ENCODE results near the gene NBR1.
"Not testable (repeated sequence)": the region's sequence is repeated elsewhere in the genome, so short reads cannot be mapped to it uniquely, and the experiment has no call there.

Gene NBR1

GRCh38 chr17:43132117-43132516 lies 38.9 kb upstream of the NBR1 start:
- TF ChIP-seq, protein P1, sequence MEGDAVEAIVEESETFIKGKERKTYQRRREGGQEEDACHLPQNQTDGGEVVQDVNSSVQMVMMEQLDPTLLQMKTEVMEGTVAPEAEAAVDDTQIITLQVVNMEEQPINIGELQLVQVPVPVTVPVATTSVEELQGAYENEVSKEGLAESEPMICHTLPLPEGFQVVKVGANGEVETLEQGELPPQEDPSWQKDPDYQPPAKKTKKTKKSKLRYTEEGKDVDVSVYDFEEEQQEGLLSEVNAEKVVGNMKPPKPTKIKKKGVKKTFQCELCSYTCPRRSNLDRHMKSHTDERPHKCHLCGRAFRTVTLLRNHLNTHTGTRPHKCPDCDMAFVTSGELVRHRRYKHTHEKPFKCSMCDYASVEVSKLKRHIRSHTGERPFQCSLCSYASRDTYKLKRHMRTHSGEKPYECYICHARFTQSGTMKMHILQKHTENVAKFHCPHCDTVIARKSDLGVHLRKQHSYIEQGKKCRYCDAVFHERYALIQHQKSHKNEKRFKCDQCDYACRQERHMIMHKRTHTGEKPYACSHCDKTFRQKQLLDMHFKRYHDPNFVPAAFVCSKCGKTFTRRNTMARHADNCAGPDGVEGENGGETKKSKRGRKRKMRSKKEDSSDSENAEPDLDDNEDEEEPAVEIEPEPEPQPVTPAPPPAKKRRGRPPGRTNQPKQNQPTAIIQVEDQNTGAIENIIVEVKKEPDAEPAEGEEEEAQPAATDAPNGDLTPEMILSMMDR (IDR thresholded peaks at IDR 0.05), result no peak
- no peak for DNase-seq (ENCODE audit: low spot score)
- no peak overlapping the region for H3K4me3 ChIP-seq
- no peak overlapping the region for H3K27ac ChIP-seq

GRCh38 chr17:43133439-43133838 lies 37.6 kb upstream of the NBR1 start:
- DNase-seq (ENCODE audit: low spot score); H3K27ac ChIP-seq; H3K4me3 ChIP-seq: not testable (repeated sequence)

DNA sequence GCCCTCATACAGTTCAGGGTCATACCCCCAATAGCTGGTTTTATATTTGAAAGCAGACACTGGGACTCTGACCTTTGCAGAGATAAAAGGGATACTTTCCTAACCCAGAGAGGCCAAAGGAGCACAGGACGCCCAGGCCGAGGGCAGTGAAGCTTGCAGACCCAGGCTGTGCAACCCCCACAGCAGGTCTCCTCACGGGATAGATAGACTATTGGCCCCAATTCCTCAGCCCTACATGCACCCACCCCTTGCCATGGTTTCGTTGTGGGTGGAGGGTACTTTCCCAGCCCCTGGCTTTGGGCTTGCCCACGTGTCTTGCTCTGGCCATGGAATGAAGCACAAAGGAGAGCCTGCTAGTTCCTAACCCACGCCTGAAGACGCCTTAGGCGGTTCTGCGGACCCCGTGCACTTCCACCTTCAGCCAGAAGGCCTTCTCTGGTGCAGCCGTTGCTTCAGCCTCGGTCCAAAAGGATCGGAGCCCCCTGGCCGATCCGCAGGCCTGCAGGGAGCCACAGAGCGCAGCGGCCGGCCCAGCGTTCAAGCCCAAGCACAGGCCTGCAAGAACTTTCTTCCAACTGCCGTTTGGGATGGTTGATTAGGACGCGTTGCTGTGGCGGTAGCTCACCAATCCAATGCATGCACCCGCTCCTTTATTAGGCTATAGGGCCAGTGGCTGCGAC lies 36.1 kb upstream of the NBR1 start:
- TF ChIP-seq, protein P1 (IDR thresholded peaks at IDR 0.05), result no peak
- Histone ChIP-seq H3K27ac (no peak overlapping the region), H3K4me3 (no peak overlapping the region)
- no peak for DNase-seq (ENCODE audit: low spot score)

- TF ChIP-seq, protein P1 (IDR thresholded peaks at IDR 0.05), result no peak
- no peak for DNase-seq (ENCODE audit: low spot score)
- Histone ChIP-seq H3K27ac (no peak overlapping the region), H3K4me3 (no peak overlapping the region)
These were observed 35.6 kb upstream of the NBR1 start for GRCh38 chr17:43135454-43135819.

DNA sequence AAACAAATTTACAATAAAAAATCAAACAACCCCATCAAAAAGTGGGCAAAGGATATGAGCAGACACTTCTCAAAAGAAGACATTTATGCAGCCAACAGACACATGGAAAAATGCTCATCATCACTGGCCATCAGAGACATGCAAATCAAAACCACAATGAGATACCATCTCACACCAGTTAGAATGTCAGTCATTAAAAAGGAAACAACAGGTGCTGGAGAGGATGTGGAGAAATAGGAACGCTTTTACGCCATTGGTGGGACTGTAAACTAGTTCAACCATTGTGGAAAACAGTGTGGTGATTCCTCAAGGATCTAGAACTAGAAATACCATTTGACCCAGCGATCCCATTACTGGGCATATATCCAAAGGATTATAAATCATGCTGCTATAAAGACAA lies 34.4 kb upstream of the NBR1 start:
- H3K4me3 ChIP-seq; H3K27ac ChIP-seq; DNase-seq (ENCODE audit: low spot score): not testable (repeated sequence)

DNA sequence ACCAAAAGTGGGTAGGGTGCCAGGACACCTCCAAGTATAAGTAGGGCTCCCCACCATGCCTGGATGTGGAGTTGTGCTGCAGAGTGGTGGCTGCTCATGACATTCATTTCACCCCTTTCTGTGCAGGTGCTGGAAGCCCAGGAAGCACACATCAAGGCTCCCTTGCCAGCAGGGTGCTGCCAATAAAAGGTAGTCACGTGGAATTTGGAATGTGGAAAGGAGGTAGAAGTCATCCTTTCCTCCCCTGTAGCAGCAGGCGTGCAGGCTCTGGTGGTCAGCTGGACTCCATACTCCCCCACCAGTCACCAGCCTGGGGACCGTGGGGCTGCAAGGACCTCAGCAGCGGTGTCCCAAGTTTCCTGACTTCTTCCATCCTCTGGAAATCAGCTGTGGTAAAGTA lies 32.5 kb upstream of the NBR1 start:
- DNase-seq (ENCODE audit: low spot score); H3K27ac ChIP-seq; H3K4me3 ChIP-seq: not testable (repeated sequence)

- no peak overlapping the region for H3K4me3 ChIP-seq
- TF ChIP-seq, protein P1 (IDR thresholded peaks at IDR 0.05), result no peak
- no peak for DNase-seq (ENCODE audit: low spot score)
- no peak overlapping the region for H3K27ac ChIP-seq
These were observed 30.4 kb upstream of the NBR1 start for GRCh38 chr17:43140396-43141332.

GRCh38 chr17:43142153-43142552 lies 28.9 kb upstream of the NBR1 start:
- Histone ChIP-seq H3K4me3 (no peak overlapping the region), H3K27ac (no peak overlapping the region)
- no peak for DNase-seq (ENCODE audit: low spot score)
- TF ChIP-seq, protein P1 (IDR thresholded peaks at IDR 0.05), result no peak

All from coronary artery (tissue), 2 donors.